BE2C (cell line): ENCODE measurements around the gene DUOX1. TPM values are rescaled to one million over a fixed set of nuclear protein-coding genes. Genes with fewer than 3 reads are reported as not detected.
"Not testable (repeated sequence)": the region's sequence is repeated elsewhere in the genome, so short reads cannot be mapped to it uniquely, and the experiment has no call there.

Experiments used
- DNase-seq: peaks from one replicate; pipeline ENCODE4 v3.0.0-alpha.2; 2020
- H3K27me3 ChIP-seq: fragments of 250-450 bp; sonication (Bioruptor Pico); 2 replicates; pipeline ENCODE4 v1.5.1; 2020; ENCODE audit warnings: mild to moderate bottlenecking
- H3K36me3 ChIP-seq: fragments of 250-450 bp; sonication (Bioruptor Pico); 2 replicates; pipeline ENCODE4 v1.5.1; 2020; ENCODE audit warnings: mild to moderate bottlenecking
- H3K4me1 ChIP-seq: fragments of 250-450 bp; sonication (Bioruptor Pico); 2 replicates; pipeline ENCODE4 v1.5.1; 2020
- H3K4me3 ChIP-seq: 2 replicates; pipeline ENCODE4 v1.5.1; 2011; ENCODE audit warnings: low read depth, low read length
- H3K9me3 ChIP-seq: fragments of 250-450 bp; sonication (Bioruptor Pico); 2 replicates; pipeline ENCODE4 v1.5.1; 2020
- polyA plus RNA-seq: library from polyadenylated mRNA; unstranded; fragments of >200 nt; gene quantifications from one replicate; pipeline ENCODE4 v1.2.1, GENCODE V29; 2012; ENCODE audit warnings: low read depth, missing spikeins; ENCODE audit not compliant: insufficient read length, insufficient read depth
- TF ChIP-seq, protein P1 (sequence below): IDR thresholded peaks from 2 replicates; pipeline ENCODE4 v1.5.1; 2012; ENCODE audit warnings: mild to moderate bottlenecking, low read depth, low read length

Gene DUOX1
- polyA plus RNA-seq: 1.4 TPM

DNA sequence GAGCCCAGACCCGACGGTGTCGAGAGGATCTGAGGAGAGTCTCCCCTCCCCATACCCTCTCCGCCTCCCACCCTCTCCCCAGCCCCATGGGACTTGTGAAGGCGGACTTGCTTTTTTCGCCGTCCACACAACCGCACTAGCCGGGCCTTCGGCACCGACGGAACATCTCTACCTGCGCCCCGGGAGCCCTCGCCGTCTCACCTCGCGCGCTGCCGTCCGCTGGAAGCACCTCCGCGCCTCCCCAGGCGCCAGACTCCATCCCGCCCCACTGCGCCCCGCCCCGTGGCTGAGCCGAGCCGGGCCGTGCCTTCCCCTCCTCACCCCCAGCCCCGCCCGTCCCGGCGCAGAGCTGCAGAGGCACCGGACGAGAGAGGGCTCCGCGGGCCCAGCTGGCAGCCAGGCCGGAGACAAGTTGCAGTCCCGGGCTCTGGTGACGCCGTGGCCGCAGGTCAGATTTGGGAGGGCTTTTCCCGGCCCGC lies at the start of gene DUOX1, which contains the start of gene DUOXA1:
TSS of gene DUOX1 (plus strand) at position 344 of the 479 bp plus-strand sequence. CDS start 1,973 bp downstream, outside the sequence.
TSS of gene DUOXA1 (minus strand) at position 229 of the 479 bp plus-strand sequence. CDS start 6,865 bp downstream, outside the sequence.
- TF ChIP-seq, protein P1, sequence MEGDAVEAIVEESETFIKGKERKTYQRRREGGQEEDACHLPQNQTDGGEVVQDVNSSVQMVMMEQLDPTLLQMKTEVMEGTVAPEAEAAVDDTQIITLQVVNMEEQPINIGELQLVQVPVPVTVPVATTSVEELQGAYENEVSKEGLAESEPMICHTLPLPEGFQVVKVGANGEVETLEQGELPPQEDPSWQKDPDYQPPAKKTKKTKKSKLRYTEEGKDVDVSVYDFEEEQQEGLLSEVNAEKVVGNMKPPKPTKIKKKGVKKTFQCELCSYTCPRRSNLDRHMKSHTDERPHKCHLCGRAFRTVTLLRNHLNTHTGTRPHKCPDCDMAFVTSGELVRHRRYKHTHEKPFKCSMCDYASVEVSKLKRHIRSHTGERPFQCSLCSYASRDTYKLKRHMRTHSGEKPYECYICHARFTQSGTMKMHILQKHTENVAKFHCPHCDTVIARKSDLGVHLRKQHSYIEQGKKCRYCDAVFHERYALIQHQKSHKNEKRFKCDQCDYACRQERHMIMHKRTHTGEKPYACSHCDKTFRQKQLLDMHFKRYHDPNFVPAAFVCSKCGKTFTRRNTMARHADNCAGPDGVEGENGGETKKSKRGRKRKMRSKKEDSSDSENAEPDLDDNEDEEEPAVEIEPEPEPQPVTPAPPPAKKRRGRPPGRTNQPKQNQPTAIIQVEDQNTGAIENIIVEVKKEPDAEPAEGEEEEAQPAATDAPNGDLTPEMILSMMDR: no peak
- no peaks in the 10 kb centered on the region for H3K9me3 ChIP-seq
- peaks cover 24% of the 10 kb centered on the region for H3K4me1 ChIP-seq
- no peaks in the 10 kb centered on the region for H3K36me3 ChIP-seq
- H3K27me3 ChIP-seq: no peaks in the 10 kb centered on the region; the same call in 1 of the 2 replicates
- no peak for DNase-seq
- H3K4me3 ChIP-seq: no peak within 1 kb of the TSS

DNA sequence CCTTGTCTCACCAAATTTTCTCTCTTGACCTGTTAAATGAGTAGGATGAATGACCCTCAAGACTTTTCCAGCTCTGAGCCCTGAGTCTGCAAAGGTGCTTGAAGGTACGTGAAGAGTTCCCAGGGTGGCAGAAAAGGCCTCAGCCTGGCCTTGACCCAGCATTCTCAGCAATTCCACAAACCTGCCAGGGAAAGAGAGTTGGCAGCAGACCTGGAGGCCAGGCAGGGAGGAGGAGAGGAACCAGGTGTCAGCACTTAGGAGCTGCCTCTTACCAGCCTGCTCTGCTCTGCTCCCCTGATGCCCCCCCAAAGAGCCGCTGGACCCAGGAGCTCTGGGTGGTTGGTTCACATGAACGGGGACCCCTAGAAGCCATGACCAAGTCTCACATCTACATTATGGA lies 49.2 kb upstream of the DUOX1 start:
- H3K4me3 ChIP-seq, DNase-seq, H3K9me3 ChIP-seq, H3K36me3 ChIP-seq, H3K27me3 ChIP-seq: not testable (repeated sequence)
- peaks cover 17% of the 10 kb centered on the region for H3K4me1 ChIP-seq

DNA sequence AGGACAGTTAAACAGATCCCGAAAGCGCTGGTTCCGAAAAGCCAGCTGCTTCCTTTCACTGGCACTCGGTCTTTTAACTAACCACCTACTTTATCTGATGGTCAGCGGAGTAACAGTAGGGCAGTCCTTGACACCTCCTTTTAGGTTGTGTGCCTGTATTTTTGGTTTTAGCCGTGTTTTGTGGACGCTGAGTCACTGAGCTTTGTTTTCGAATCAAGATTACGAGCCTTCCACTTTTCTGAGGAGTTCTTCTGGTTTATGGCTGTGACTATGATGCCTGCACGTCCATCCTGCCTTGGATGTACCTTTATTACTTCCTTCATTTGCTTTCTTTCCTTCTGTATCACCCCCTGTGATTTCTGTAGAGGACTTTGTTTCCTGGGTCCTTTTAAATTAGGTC lies 47.4 kb upstream of the DUOX1 start:
- H3K9me3 ChIP-seq, H3K4me3 ChIP-seq, H3K36me3 ChIP-seq, H3K27me3 ChIP-seq, DNase-seq: not testable (repeated sequence)
- H3K4me1 ChIP-seq: peaks cover 17% of the 10 kb centered on the region

DNA sequence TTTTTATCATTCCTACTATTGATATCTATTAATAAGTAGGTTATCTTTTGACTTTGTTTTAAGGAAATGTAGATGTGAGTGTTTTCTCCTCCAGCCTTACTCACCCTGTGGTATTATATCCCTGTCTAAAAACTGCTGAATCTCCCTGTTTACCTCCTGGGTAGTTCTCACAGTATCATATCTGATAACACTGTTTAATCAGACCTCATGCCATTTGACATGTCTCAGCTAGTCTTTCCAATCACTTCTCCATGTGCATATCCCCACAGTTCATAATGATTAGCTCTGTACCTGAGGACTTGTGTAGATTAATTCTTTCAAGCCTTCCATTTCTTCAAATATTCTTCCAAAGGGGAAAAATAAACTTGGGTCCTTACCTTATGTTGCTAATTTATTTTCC lies 46.6 kb upstream of the DUOX1 start:
- TF ChIP-seq, protein P1: no peak
- H3K9me3 ChIP-seq: no peaks in the 10 kb centered on the region
- no peak for DNase-seq
- peaks cover 18% of the 10 kb centered on the region for H3K4me1 ChIP-seq
- H3K27me3 ChIP-seq: no peaks in the 10 kb centered on the region
- no peaks in the 10 kb centered on the region for H3K36me3 ChIP-seq
- no peak overlapping the region for H3K4me3 ChIP-seq

DNA sequence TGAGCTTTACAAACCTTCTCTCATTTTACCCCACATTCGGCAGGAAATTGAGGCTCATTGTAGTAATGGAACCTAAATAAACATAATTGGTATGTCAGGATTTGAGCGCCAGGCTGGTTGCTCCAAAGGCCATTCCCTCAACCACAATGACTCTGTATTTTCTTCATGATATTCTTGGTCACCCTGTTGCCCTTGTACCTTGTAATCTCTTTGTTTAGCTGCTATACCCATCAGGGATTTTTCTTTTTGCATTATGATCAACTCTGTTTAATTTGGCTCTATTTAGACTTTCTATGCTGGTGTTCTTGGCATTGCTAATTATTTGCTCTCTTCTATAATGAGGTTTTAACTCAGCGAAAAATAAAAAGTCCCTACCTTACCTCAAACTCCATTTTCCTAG lies 45.6 kb upstream of the DUOX1 start:
- Histone ChIP-seq H3K36me3 (no peaks in the 10 kb centered on the region), H3K4me1 (peaks cover 26% of the 10 kb centered on the region), H3K4me3 (no peak overlapping the region), H3K27me3 (no peaks in the 10 kb centered on the region), H3K9me3 (no peaks in the 10 kb centered on the region)
- TF ChIP-seq, protein P1: no peak
- DNase-seq: no peak

DNA sequence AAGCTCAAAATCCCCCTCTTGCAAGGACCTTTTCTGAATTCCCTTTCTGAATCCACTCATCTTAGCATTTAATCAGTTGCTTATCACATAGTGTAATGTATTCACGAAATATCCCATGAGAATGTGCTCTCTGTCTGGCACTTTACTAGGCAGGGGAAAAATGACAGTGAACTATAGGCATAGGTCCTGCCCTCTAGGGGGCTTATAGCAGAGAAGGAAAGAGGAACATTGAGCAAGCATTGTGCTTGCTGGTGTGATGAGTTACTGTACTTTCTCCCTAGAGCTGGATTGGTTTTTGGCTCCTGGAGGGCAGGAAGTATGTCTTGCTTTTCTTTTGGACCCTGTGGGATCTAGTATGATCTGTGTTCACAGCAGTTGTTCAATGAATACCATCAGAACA lies 42.3 kb upstream of the DUOX1 start:
- H3K9me3 ChIP-seq: no peaks in the 10 kb centered on the region
- H3K27me3 ChIP-seq: no peaks in the 10 kb centered on the region
- TF ChIP-seq, protein P1: peak; percentile 44
- H3K4me1 ChIP-seq: peaks cover 23% of the 10 kb centered on the region
- DNase-seq: no peak
- H3K36me3 ChIP-seq: no peaks in the 10 kb centered on the region
- H3K4me3 ChIP-seq: no peak overlapping the region

DNA sequence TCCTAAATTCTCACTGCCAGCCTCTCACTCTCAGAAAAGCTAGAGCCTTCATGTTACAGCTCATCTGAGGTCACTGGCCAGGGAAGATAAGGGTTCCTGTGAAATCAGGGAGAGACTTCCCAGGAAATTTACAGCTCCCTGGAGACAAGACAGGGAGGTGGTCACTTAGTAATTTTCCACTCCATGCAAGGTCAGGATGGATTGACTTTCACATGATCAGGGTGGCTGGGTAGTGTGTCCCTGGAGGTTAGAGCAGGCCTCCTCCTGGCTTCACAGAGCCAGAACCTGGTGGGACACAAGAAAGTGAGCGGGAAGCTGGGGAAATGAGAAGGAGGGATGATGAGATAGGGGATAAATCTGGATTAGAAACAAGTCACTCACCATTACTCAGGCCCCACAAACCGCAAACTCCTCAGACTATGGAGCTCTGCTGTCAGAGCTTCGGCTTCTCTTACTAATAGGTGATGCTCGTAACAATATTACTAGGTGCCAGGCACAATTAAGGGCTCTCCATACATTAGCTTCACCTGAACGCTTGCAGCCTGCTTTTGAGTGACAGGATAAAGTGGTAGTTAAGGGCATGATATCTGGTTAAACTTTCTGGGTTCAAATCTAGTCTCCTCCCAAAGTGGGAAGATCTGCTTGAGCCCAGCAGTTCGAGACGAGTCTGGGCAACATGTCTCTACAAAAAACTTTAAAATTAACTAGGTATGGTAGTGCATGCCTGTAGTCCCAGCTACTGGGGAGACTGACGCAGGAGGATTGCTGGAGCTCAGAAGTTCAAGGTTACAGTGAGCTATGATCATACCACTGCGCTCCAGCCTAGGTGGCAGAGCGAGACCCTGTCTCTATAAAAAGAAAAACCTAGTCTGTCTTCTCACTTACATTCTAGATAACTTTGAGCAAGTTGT lies 40.7 kb upstream of the DUOX1 start:
- Histone ChIP-seq H3K4me3 (no peak overlapping the region), H3K9me3 (no peaks in the 10 kb centered on the region), H3K36me3 (no peaks in the 10 kb centered on the region), H3K4me1 (peaks cover 23% of the 10 kb centered on the region), H3K27me3 (no peaks in the 10 kb centered on the region)
- peak; percentile 60 for DNase-seq
- TF ChIP-seq, protein P1: no peak
